NCI-H2227 (cell line): Measurements from ENCODE around the gene KCNN3.

Experiments
- DNase-seq: peaks from one replicate; lab custom pipeline; 2025; ENCODE audit not compliant: unreplicated experiment; lab: John Stamatoyannopoulos, UW

Gene KCNN3

GRCh38 chr1:154842635-154843034 is 27.4 kb downstream of the KCNN3 start:
- DNase-seq: no peak

GRCh38 chr1:154841384-154841783 is 28.7 kb downstream of the KCNN3 start:
- DNase-seq: no peak

- DNase-seq: no peak
These were observed 29.6 kb downstream of the KCNN3 start for GRCh38 chr1:154840269-154841176.

- no peak for DNase-seq
These were observed 30.4 kb downstream of the KCNN3 start for GRCh38 chr1:154839691-154840090.

GRCh38 chr1:154838988-154839387 is 31.1 kb downstream of the KCNN3 start:
- no peak for DNase-seq

- no peak for DNase-seq
These were observed 31.6 kb downstream of the KCNN3 start for GRCh38 chr1:154838461-154838860.

GRCh38 chr1:154837672-154838171 is 32.4 kb downstream of the KCNN3 start:
- no peak for DNase-seq

- DNase-seq: no peak
These were observed 32.9 kb downstream of the KCNN3 start for GRCh38 chr1:154837034-154837671.

- DNase-seq: no peak
These were observed 34.4 kb downstream of the KCNN3 start for GRCh38 chr1:154835531-154836324.

- no peak for DNase-seq
These were observed 36.2 kb downstream of the KCNN3 start for GRCh38 chr1:154833841-154834240.

GRCh38 chr1:154833209-154833608 is 36.9 kb downstream of the KCNN3 start:
- DNase-seq: no peak

- no peak for DNase-seq
These were observed 37.7 kb downstream of the KCNN3 start for GRCh38 chr1:154832384-154832783.

- DNase-seq: no peak
These were observed 38.6 kb downstream of the KCNN3 start for GRCh38 chr1:154831462-154831861.

- DNase-seq: no peak
These were observed 41.0 kb downstream of the KCNN3 start for GRCh38 chr1:154829062-154829461.

GRCh38 chr1:154824179-154825000 is 45.7 kb downstream of the KCNN3 start:
- no peak for DNase-seq

- DNase-seq: no peak
These were observed 47.4 kb downstream of the KCNN3 start for GRCh38 chr1:154822717-154823116.

- DNase-seq: no peak
These were observed 47.8 kb downstream of the KCNN3 start for GRCh38 chr1:154822233-154822632.

- no peak for DNase-seq
These were observed 49.0 kb downstream of the KCNN3 start for GRCh38 chr1:154821083-154821482.

GRCh38 chr1:154820646-154821045 is 49.4 kb downstream of the KCNN3 start:
- DNase-seq: no peak
